GM19035 (cell line): ENCODE measurements around the gene DCLK2.
A peak's percentile ranks its signal among the peaks of the same experiment; 100 is the strongest.

Source experiments
- ATAC-seq: cut with Tn5 transposase; IDR thresholded peaks from one replicate; pipeline ENCODE4 v1.9.1; 2021; ENCODE audit not compliant: unreplicated experiment

Gene DCLK2

GRCh38 chr4:150078041-150078578 is at the start of gene DCLK2:
Gene DCLK2, plus strand, starts transcription at chr4:150078445. Its CDS starts 583 bp downstream, at chr4:150079028.
- peak; percentile 28 for ATAC-seq

- ATAC-seq = no peak
Observed at GRCh38 chr4:150032541-150032940, 45.7 kb upstream of the DCLK2 start.

- ATAC-seq = no peak
Observed at GRCh38 chr4:150033081-150033480, 45.2 kb upstream of the DCLK2 start.

GRCh38 chr4:150033901-150034300 is 44.3 kb upstream of the DCLK2 start:
- no peak for ATAC-seq

GRCh38 chr4:150037251-150037856 is 40.9 kb upstream of the DCLK2 start:
- no peak for ATAC-seq

- ATAC-seq = peak; percentile 93
Observed at GRCh38 chr4:150038335-150039076, 39.7 kb upstream of the DCLK2 start.

GRCh38 chr4:150039274-150040127 is 38.7 kb upstream of the DCLK2 start:
- ATAC-seq = no peak

- no peak for ATAC-seq
Observed at GRCh38 chr4:150044517-150044916, 33.7 kb upstream of the DCLK2 start.

- ATAC-seq = no peak
Observed at GRCh38 chr4:150045410-150045809, 32.8 kb upstream of the DCLK2 start.

- ATAC-seq = no peak
Observed at GRCh38 chr4:150046728-150047217, 31.5 kb upstream of the DCLK2 start.

GRCh38 chr4:150047546-150047945 is 30.7 kb upstream of the DCLK2 start:
- ATAC-seq = no peak

GRCh38 chr4:150049682-150050081 is 28.6 kb upstream of the DCLK2 start:
- ATAC-seq = no peak

- no peak for ATAC-seq
Observed at GRCh38 chr4:150050566-150050965, 27.7 kb upstream of the DCLK2 start.

GRCh38 chr4:150051111-150051510 is 27.1 kb upstream of the DCLK2 start:
- ATAC-seq = no peak

GRCh38 chr4:150055467-150055866 is 22.8 kb upstream of the DCLK2 start:
- ATAC-seq = no peak

- ATAC-seq = no peak
Observed at GRCh38 chr4:150056569-150056968, 21.7 kb upstream of the DCLK2 start.

GRCh38 chr4:150061086-150061776 is 17.0 kb upstream of the DCLK2 start:
- ATAC-seq = no peak

GRCh38 chr4:150063128-150063527 is 15.1 kb upstream of the DCLK2 start:
- ATAC-seq = no peak

- no peak for ATAC-seq
Observed at GRCh38 chr4:150065740-150066139, 12.5 kb upstream of the DCLK2 start.

- no peak for ATAC-seq
Observed at GRCh38 chr4:150067859-150068258, 10.4 kb upstream of the DCLK2 start.
